GM21390 (cell line): Measurements from ENCODE around the gene PROSER2.
A peak's percentile ranks its signal among the peaks of the same experiment; 100 is the strongest.
"Not testable (repeated sequence)": the region's sequence is repeated elsewhere in the genome, so short reads cannot be mapped to it uniquely, and the experiment has no call there.

Source experiments
- ATAC-seq: cut with Tn5 transposase; IDR thresholded peaks from one replicate; pipeline ENCODE4 v1.9.1; 2021; ENCODE audit not compliant: unreplicated experiment

Gene PROSER2

GRCh38 chr10:11882646-11883375, 59.7 kb downstream of the PROSER2 start:
- ATAC-seq, result no peak

GRCh38 chr10:11884706-11885423, 61.7 kb downstream of the PROSER2 start:
- ATAC-seq, result no peak

DNA sequence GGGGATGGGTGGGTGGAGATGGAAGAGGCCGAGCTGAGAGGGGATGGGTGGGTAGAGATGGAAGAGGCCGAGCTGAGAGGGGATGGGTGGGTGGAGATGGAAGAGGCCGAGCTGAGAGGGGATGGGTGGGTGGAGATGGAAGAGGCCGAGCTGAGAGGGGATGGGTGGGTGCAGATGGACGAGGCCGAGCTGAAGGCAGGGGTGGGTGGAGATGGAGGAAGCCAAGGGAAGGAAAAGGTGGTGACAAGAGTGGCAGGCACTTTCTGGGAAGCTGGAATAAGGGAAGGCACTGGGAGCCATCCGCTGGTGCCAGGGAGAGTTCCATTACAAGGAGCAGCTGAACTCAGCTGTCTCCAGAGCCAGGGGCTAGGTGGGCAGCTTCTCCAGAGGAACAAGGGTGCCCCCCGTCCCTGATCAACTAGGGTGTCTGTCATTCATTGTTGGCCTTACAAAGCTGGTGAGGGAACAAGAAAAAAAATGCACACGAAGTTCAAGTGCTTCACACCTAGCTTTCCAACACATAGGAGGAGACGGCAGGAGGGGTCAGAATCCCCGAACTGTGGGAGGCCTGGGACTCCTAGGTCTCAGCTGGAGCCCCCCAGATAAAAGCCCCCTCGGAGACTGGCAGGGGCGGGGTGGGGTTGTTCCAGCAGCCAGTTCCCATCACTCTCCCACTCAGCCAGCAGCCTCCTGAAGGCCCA, 62.4 kb downstream of the PROSER2 start:
- ATAC-seq, result no peak

DNA sequence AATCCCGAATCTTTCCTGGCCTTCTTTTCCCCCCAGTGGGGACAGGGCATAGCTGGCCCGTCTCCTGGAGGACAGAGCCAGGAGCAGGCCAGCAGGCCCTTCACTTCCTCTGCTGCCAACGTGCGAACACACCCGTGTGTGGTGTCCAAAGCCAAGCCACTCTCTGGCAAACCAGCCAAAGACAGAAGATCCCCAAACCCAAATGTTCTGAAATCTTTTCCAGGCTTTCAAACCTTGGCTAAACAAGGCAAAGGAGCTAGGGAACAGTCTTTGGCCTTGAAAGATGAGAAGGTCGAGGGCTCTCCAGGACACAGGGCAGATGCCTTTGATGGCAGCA, 63.0 kb downstream of the PROSER2 start:
- ATAC-seq, result peak; percentile 4

- peak; percentile 54 for ATAC-seq
Observed at GRCh38 chr10:11886851-11887250, 63.7 kb downstream of the PROSER2 start.

- ATAC-seq, result no peak
Observed at GRCh38 chr10:11887381-11888227, 64.4 kb downstream of the PROSER2 start.

DNA sequence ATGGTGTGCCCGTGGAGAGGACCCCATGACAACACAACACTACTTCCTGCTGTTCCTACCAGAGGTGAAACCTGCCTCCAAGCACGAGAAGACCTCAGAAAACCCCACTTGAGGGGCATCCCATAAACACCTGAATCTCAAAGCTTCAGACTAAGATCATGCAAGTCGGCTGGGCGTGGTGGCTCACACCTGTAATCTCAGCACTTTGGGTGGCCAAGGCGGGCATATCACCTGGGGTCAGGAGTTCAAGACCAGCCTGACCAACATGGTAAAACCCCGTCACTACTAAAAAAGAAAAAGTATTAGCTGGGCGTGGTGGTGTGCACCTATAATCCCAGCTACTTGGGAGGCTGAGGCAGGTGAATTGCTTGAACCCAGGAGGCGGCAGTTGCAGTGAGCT, 66.1 kb downstream of the PROSER2 start:
- ATAC-seq, result not testable (repeated sequence)

- no peak for ATAC-seq
Observed at GRCh38 chr10:11891776-11892486, 68.8 kb downstream of the PROSER2 start.

DNA sequence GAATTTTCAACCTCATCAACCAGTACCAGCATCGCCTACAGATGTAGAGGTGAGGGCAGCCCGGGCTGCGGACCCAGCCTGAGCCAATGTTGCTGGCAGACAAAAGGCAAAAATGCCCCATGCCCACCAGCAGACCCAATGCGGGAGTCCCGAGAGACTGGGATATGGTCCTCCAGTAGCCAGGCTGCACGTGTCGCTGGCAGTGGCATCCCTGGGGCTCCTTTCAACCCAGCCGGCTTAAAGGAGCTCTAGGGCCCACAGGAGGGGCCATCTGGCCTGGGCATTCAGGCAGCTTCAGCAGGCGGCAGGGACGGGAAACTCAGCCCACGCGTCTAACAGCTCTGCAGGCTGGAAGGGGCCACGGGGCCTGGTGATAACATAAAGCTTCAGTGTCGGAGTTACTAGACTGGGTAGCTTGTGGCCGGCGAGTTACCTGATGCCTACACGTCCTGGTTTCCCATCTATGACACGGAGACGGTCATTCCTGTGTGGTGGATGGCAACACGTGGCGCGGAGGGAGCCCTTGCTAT, 70.7 kb downstream of the PROSER2 start:
- ATAC-seq, result no peak

DNA sequence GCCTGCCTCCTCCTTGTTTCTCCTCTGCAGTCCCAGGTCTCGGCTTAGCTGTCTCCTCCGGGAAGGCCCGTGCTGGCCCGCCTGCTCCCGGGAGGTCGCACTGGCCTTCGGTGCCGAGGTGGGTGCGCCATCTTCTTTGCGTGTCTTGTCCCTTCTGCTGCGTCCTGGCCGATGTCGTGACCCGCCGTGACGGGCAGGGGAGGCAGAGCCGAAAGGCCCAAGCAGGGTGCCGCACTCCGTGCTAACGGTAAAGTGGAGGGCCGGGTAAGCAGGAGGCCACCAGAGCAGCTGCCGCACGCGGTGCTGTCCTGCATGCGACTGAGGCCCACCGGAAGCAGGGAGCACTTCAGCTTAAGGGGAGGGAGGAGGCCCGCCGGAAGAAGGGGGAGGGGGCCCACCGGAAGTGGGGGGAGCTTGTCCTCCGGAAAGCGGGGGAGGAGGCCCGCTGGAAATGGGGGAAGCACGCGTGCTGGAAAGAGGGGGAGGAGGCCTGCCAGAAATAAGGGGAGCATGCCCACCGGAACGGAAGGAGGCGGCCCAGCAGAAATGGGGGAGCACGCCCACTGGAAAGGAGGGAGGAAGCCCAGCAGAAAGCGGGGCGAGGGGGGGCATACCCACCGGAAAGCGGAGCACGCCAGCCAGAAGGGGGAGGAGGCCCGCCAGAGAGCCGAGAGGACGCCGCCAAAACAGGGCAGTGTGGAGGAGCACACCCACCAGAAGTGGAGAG, 71.4 kb downstream of the PROSER2 start:
- ATAC-seq, result no peak

DNA sequence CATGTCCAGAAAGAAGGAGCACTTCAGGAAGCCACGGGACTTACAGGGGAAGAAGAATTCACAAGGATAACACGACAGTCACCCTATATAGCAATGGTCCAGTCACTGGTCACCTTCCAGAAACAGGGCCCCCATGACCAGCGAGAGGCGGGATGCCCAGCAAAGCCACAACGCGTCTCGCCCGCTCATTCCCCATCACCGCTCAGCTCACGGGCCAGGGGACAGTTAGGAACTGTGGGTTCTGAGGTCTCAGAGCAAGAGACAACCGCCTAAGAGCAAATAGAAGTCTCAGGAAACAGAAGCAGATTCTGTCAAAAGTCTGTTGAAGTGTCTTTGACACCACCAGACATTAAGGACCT, 71.9 kb downstream of the PROSER2 start:
- ATAC-seq, result no peak

DNA sequence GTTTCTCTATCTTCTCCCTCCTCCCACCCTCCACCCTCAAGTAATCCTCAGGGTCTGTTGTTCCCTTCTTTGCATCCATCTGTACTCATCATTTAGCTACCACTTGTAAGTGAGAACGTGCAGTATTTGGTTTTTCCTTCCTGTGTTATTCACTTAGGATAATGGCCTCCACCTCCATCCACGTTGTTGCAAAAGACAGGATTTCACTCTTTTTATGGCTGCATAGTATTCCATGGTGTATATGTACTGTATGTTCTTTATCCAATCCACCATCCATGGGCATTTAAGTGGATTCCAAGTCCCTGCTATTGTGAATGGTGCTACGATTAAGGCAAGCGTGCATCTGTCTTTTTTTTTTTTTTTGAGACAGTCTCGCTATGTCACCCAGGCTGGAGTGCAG, 72.4 kb downstream of the PROSER2 start:
- no peak for ATAC-seq

GRCh38 chr10:11896549-11897200, 73.5 kb downstream of the PROSER2 start:
- no peak for ATAC-seq

DNA sequence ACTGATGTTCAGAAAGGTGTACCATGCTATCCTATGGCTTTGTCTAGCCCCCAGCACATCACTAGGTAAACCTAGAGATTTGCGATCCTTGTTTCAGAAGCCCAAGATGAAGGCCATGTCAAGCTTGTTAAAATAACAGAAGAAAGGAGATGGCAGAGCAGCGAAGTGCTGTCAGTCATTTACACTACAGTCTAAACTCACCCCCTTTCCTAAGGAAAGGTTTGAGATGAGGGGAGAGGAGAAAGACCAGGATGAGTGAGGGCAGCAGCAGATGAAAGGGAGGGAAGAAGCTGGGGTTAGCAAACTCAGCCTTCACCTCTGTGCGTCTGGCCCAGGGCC, 74.8 kb downstream of the PROSER2 start:
- no peak for ATAC-seq

DNA sequence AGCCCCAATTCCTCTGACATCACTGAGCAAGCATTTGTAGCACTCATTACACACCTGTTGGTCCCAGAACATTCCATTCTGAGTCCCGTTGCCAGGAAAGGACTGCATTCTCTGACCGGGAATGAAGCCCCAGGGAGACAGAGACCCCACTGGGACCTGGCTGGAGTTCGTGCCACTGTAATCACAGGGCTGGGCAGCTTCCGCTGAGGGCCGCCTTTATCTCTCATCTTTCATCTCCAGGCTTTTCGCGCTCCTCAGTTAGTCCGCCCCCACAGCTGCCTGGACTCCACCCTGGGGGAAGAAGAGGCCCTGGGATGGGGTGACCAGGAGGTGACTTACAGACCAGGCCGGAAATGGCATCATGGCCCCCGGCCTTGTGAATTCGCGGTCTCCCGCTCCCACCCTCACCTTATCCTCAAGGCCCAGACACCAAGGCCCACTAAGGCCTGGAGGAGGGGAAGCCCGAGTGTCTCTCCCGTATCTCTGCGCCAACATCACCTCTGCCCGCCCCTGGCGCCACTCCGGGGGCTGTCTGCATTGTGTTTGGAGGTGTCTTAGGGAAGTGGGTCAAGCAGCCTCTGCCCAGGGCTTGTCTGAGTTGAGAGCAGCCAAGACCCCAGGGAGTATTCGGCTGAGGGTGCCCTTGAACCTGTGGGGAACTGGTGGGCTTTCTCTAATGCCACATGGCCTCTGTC, 75.4 kb downstream of the PROSER2 start:
- no peak for ATAC-seq

GRCh38 chr10:11899067-11899876, 76.1 kb downstream of the PROSER2 start:
- no peak for ATAC-seq

DNA sequence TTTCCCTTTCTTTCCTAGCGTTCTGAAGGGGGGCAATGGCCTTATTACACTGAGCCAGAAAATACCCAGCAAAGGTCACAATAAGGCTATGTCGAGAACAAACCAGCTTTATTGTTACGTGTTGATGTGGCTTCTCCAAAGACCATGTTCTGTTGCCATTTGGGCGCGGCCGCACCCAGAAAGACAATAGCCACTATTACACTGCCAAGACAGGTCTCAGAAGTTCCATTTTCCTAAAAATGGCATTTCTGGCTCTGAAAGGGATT, 77.8 kb downstream of the PROSER2 start:
- no peak for ATAC-seq

DNA sequence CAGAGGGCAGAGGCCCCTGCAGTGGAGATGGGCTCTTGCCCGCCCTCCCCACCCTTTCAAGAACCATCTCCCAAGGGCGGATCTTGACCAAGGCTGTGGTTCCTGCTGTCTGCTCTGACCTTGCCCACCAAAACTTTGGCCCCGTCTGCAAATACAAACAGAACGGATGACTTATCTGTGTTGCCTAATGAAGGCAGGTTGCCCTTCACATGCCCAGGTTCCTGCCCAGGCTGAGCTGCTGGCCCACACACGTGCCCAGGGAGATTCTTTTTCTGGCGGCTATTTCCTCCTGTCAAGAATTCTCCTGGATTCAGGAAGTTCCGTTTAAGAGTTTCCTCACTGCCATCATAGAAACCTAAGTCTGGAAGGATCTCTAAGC, 78.3 kb downstream of the PROSER2 start:
- no peak for ATAC-seq
